Gastrocnemius medialis (tissue), 4 donors: ENCODE results near the gene SH3BP1.

ENCODE experiments used
- CTCF ChIP-seq, 5 experiments: fragments of 450-650 bp in 3 of 5; fragments of 200-600 bp in 2 of 5; sonication (generic) in 2 of 5; IDR thresholded peaks in 4 of 5; conservative IDR thresholded peaks in 1 of 5; 1 replicate in 4 of 5; 2 replicates in 1 of 5; pipeline ENCODE4 v1.5.1; 2016 to 2019; ENCODE audit warnings: antibody characterized with exemption in 5 of 5, mild to moderate bottlenecking in 3 of 5, moderate library complexity in 3 of 5
- POLR2A ChIP-seq, 2 donors: fragments of 450-650 bp; IDR thresholded peaks; one replicate each; pipeline ENCODE4 v1.6.1; 2017; ENCODE audit warnings: antibody characterized with exemption in 2 of 2, mild to moderate bottlenecking in 2 of 2, moderate library complexity in 2 of 2

- TF ChIP-seq CTCF (IDR thresholded peaks at IDR 0.05 in 4 of 5, conservative IDR thresholded peaks at IDR 0.05 in 1 of 5) (no peak), POLR2A (IDR thresholded peaks at IDR 0.05) (no peak)
Measured at GRCh38 chr22:37662039-37662438, 22.6 kb downstream of the SH3BP1 start.
